ENCODE data around the gene RAX2.

The RAX2 gene

GRCh38 chr19:3776479-3777040 lies 4.5 kb upstream of the RAX2 start:
- TF ChIP-seq EZH2 (IDR thresholded peaks at IDR 0.05), result no peak
- Histone ChIP-seq H3K9me3 (ENCODE audit: low read depth, low read length) (no peaks in the 10 kb centered on the region), H3K9ac (ENCODE audit: insufficient read length) (no peak overlapping the region), H3K27ac (no peak overlapping the region), H3K36me3 (ENCODE audit: insufficient read depth, low read length) (no peaks in the 10 kb centered on the region), H3K4me3 (no peak overlapping the region)
- DNase-seq (ENCODE audit: low read depth, low spot score), result no peak

DNA sequence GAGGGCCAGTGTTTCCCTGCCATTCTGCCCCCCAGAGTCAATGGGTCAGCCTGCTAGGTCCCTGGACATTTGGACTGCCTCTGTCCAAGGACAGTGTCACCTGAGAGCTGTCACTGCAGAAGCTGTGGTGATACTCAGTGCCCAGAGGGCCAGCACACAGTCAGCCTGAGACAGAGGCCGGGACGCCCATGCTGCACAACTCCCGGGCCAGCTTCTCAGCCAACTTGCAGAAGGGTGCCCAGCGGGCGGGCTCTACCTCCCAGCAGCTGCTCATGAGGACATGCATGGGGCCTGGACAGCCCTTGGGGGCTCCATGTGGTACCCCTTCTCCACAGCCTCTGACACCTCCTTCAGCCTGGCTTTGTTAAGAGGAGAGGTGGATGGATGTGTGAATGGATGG lies 3.8 kb upstream of the RAX2 start:
- Histone ChIP-seq H3K36me3 (ENCODE audit: insufficient read depth, low read length) (no peaks in the 10 kb centered on the region), H3K9me3 (ENCODE audit: low read depth, low read length) (no peaks in the 10 kb centered on the region), H3K4me3 (no peak overlapping the region), H3K9ac (ENCODE audit: insufficient read length) (no peak overlapping the region), H3K27ac (no peak overlapping the region)
- TF ChIP-seq FOXP2 (optimal IDR thresholded peaks at IDR 0.05; ENCODE audit: control extremely low read depth, extremely low read length, insufficient read depth) (no peak), POLR2AphosphoS5 (IDR thresholded peaks at IDR 0.05; ENCODE audit: borderline replicate concordance, low read depth, low read length) (no peak)
- DNase-seq (ENCODE audit: low read depth, low spot score), result no peak

DNA sequence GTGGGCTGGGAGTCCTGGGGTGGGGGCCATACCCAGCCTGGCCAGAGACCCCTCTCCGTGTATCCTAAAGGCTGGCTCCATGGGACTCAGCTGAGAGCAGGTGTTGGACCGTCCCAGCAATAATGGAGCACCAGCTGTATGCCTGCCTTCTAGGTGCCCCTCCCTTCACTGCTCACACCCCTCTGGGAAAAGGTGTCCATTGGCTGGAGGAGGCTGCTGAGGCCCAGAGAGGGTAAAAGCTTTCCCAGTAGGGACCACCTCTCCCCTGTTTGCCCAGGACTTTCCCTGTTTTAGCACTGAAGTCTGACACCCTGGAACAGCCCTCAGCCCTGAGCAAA lies 3.3 kb upstream of the RAX2 start:
- Histone ChIP-seq H3K4me3 (no peak overlapping the region), H3K9ac (ENCODE audit: insufficient read length) (no peak overlapping the region), H3K27ac (no peak overlapping the region), H3K36me3 (ENCODE audit: insufficient read depth, low read length) (no peaks in the 10 kb centered on the region), H3K9me3 (ENCODE audit: low read depth, low read length) (no peaks in the 10 kb centered on the region)
- TF ChIP-seq FOXP2 (optimal IDR thresholded peaks at IDR 0.05; ENCODE audit: control extremely low read depth, extremely low read length, insufficient read depth) (no peak), EZH2 (IDR thresholded peaks at IDR 0.05) (no peak), POLR2AphosphoS5 (IDR thresholded peaks at IDR 0.05; ENCODE audit: borderline replicate concordance, low read depth, low read length) (no peak)
- DNase-seq (ENCODE audit: low read depth, low spot score), result no peak

DNA sequence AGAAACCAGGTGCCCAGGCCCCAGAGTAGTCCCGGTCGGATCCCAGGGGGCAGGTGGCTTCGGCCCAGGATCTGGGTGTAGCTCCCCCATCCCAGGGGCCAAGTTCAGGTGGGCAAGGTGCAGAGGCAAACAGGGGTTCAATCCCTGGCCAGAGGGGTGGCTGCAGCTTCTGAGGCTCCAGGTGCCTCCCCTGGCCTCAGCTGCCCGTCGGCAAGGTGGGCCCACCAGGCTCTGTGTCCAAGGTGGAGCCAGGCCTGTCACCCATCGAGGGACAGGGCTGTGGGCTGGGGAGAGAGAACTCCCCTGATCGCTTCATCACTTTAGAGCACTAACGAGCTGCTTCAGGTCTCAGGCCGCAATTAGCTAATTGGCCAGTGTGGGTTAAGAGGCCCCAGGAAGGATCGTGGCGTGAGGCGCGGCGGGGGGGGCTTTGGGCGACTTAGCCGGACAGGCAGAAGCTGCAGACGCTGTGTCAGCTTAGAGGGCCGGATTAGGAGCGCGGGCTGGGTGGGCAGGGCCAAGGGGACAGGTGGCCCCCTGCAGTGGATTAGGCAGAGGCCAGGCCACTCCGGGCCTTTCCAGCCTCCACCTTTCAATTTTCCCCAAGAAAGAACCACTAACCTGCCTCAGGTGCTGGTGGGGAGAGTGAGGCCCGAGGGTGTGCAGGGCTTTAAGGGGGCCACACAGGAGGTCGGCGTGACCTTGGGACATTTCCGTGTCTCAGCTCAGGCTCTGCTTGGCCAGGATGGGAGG lies 2.8 kb upstream of the RAX2 start:
- Histone ChIP-seq H3K9ac (ENCODE audit: insufficient read length) (no peak overlapping the region), H3K4me3 (no peak overlapping the region), H3K36me3 (ENCODE audit: insufficient read depth, low read length) (no peaks in the 10 kb centered on the region), H3K9me3 (ENCODE audit: low read depth, low read length) (no peaks in the 10 kb centered on the region), H3K27ac (no peak overlapping the region)
- no peak for DNase-seq (ENCODE audit: low read depth, low spot score)
- TF ChIP-seq FOXP2 (optimal IDR thresholded peaks at IDR 0.05; ENCODE audit: control extremely low read depth, extremely low read length, insufficient read depth) (no peak), EZH2 (IDR thresholded peaks at IDR 0.05) (no peak), POLR2AphosphoS5 (IDR thresholded peaks at IDR 0.05; ENCODE audit: borderline replicate concordance, low read depth, low read length) (no peak)

DNA sequence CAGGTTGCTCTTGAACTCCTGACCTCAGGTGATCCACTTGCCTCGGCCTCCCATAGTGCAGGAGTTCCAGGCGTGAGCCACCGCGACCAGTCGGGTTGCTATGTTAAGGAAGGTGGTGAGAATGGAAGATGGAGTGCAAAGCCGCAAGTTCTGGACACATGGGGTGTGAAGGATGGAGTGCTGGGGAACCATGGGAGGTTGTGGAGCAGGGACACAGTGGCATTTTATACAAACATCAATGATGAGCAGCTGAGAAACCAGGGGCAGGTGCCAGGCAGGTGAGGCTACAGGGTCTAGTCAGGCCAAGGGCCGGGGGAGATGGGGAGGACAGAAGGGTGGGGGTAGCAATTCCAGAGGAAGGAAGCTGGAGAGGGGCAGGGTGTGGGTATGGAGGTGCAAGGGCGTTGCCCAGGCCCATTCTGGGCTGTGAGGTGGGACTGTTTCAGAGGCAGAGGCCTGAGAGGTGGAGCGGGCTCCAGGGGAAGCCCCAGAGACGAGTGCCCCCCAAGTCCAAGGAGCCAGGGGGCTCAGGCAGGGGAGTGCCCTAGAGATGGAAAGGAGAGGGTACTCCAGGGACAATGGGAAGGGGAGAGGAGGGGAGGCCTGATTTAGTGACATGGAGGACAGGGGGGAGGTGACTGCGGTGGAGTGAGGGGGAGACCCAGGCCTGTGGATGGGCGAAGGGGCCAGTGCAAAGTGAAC lies 1.9 kb upstream of the RAX2 start:
- no peak for TF ChIP-seq FOXP2 (optimal IDR thresholded peaks at IDR 0.05; ENCODE audit: control extremely low read depth, extremely low read length, insufficient read depth)
- no peak for TF ChIP-seq POLR2AphosphoS5 (IDR thresholded peaks at IDR 0.05; ENCODE audit: borderline replicate concordance, low read depth, low read length)
- TF ChIP-seq EZH2 (IDR thresholded peaks at IDR 0.05), result no peak
- H3K4me3 ChIP-seq, result no peak overlapping the region
- H3K9me3 ChIP-seq (ENCODE audit: low read depth, low read length), result no peaks in the 10 kb centered on the region
- H3K9ac ChIP-seq (ENCODE audit: insufficient read length), result no peak overlapping the region
- no peaks in the 10 kb centered on the region for H3K36me3 ChIP-seq (ENCODE audit: insufficient read depth, low read length)
- no peak for DNase-seq (ENCODE audit: low read depth, low spot score)
- no peak overlapping the region for H3K27ac ChIP-seq

GRCh38 chr19:3771000-3771905 lies 775 bp downstream of the RAX2 start:
- H3K27ac ChIP-seq, result no peak overlapping the region
- H3K4me3 ChIP-seq, result no peak overlapping the region
- no peaks in the 10 kb centered on the region for H3K9me3 ChIP-seq (ENCODE audit: low read depth, low read length)
- H3K36me3 ChIP-seq (ENCODE audit: insufficient read depth, low read length), result peaks cover 3% of the 10 kb centered on the region; the same call in 1 of the 2 replicates
- no peak for TF ChIP-seq POLR2AphosphoS5 (IDR thresholded peaks at IDR 0.05; ENCODE audit: borderline replicate concordance, low read depth, low read length)
- no peak for TF ChIP-seq FOXP2 (optimal IDR thresholded peaks at IDR 0.05; ENCODE audit: control extremely low read depth, extremely low read length, insufficient read depth)
- no peak for TF ChIP-seq EZH2 (IDR thresholded peaks at IDR 0.05)
- no peak overlapping the region for H3K9ac ChIP-seq (ENCODE audit: insufficient read length)
- DNase-seq (ENCODE audit: low read depth, low spot score), result no peak

- no peak for TF ChIP-seq EZH2 (IDR thresholded peaks at IDR 0.05)
- TF ChIP-seq FOXP2 (optimal IDR thresholded peaks at IDR 0.05; ENCODE audit: control extremely low read depth, extremely low read length, insufficient read depth), result no peak
- TF ChIP-seq POLR2AphosphoS5 (IDR thresholded peaks at IDR 0.05; ENCODE audit: borderline replicate concordance, low read depth, low read length), result no peak
- H3K9me3 ChIP-seq (ENCODE audit: low read depth, low read length), result no peaks in the 10 kb centered on the region
- no peak overlapping the region for H3K27ac ChIP-seq
- H3K9ac ChIP-seq (ENCODE audit: insufficient read length), result no peak overlapping the region
- H3K4me3 ChIP-seq, result no peak overlapping the region
- no peak for DNase-seq (ENCODE audit: low read depth, low spot score)
- peaks cover 3% of the 10 kb centered on the region; the same call in 1 of the 2 replicates for H3K36me3 ChIP-seq (ENCODE audit: insufficient read depth, low read length)
Observed at GRCh38 chr19:3770136-3770999, 1.7 kb downstream of the RAX2 start.
